H1 (cell line): ENCODE data around the gene OCIAD1. TPM values are rescaled to one million over a fixed set of nuclear protein-coding genes. Genes with fewer than 3 reads are reported as not detected.

Source experiments
- SUZ12 ChIP-seq: fragments of 200-600 bp; sonication (generic); IDR thresholded peaks from 2 replicates; pipeline ENCODE4 v1.6.1; 2012; ENCODE audit warnings: mild to moderate bottlenecking, inconsistent platforms, low read length, moderate library complexity, mixed read lengths
- polyA plus RNA-seq, 7 experiments: library from polyadenylated mRNA; depleted of rRNA in 3 of 7; stranded (reverse) in 5 of 7; unstranded in 2 of 7; fragments of >200 nt in 5 of 7; fragments of 200-250 nt in 2 of 7; gene quantifications; 1 replicate in 5 of 7; 2 replicates in 1 of 7; 4 replicates in 1 of 7; pipeline versions ENCODE4 v1.2.1 to v1.2.3, GENCODE V29; 2011 to 2013; ENCODE audit warnings: missing spikeins in 2 of 7, mixed read lengths in 2 of 7
- total RNA-seq: library from RNA; stranded (reverse); fragmentation: NEBNext Ultra II Directional; extraction: Animal tissue kit (Norgen Biotek cat#: 25700); gene quantifications from 2 replicates; pipeline ENCODE4 v1.2.1, GENCODE V29; 2021
- TF ChIP-seq, protein P1 (sequence below): IDR thresholded peaks from 2 replicates; pipeline ENCODE4 v1.6.1; 2012; ENCODE audit warnings: inconsistent platforms

Gene OCIAD1
- total and polyA plus RNA-seq, 2 of the 8 experiments (the other 6 are each of a cell fraction or from before 2014, with no cell fraction given), result 79.9 to 163 TPM

DNA sequence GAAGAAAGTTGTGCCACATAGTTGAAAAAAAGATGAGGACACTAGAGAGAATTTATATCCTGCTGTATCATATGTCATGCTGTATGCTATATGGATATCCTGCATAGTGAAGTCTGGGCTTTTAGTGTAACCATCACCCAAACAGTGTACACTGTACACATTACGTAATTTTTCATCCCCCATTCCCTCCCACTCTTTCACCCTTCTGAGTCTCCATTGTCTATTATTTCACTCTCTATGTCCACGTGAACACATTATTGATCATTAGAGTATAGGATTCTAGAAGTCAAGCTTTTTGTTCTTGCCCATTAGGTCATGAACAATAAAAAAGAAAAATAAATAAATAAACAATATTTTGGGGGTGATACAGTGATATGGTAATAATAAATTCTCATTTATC lies 32.8 kb upstream of the OCIAD1 start (continued):
- TF ChIP-seq, protein P1, sequence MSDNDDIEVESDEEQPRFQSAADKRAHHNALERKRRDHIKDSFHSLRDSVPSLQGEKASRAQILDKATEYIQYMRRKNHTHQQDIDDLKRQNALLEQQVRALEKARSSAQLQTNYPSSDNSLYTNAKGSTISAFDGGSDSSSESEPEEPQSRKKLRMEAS, result no peak
- no peak for TF ChIP-seq SUZ12
- TF ChIP-seq, all 59 proteins: peak for 0
